Measurements from ENCODE around the gene LHX2.

The LHX2 gene

DNA sequence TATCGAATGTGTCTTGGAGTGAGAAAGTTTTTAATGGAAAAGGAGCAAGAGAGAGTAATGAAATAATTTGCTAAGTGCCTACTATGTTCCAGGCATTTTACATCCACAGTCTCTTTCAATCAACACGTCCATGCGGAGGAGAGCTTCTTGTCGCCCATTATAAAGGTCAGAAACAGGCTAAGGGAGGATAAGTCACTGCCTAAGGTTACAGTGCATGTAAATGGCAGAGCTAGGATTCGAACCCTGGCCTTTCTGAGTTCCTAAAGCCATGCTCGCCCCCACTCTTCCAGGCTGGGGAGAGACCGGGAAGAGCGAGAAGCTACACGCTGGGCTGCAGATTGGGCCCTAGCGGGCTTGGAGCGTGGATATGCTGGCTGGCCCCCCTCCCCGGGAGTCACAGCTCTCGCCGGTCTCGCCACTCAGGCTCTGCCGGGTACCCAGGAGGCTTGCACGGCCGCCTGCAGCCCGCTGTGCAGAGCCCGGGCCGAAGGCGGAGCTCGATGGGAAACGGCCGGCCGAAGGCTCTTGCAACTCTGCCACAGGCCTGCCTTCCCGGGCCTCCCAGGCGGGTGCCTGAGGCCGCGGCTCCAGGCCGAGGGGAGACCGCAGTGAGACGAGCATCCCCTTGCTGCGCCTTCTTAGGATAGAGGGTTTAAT, 775 bp upstream of the LHX2 start:
- TF ChIP-seq, protein P1, sequence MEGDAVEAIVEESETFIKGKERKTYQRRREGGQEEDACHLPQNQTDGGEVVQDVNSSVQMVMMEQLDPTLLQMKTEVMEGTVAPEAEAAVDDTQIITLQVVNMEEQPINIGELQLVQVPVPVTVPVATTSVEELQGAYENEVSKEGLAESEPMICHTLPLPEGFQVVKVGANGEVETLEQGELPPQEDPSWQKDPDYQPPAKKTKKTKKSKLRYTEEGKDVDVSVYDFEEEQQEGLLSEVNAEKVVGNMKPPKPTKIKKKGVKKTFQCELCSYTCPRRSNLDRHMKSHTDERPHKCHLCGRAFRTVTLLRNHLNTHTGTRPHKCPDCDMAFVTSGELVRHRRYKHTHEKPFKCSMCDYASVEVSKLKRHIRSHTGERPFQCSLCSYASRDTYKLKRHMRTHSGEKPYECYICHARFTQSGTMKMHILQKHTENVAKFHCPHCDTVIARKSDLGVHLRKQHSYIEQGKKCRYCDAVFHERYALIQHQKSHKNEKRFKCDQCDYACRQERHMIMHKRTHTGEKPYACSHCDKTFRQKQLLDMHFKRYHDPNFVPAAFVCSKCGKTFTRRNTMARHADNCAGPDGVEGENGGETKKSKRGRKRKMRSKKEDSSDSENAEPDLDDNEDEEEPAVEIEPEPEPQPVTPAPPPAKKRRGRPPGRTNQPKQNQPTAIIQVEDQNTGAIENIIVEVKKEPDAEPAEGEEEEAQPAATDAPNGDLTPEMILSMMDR (conservative IDR thresholded peaks at IDR 0.05; ENCODE audit: low read depth, low read length) = no peak
- Histone ChIP-seq H3K79me2 (ENCODE audit: insufficient read depth, low read depth) (no peaks in the 10 kb centered on the region), H3K4me1 (ENCODE audit: low read depth, poor library complexity, severe bottlenecking) (peaks cover 14% of the 10 kb centered on the region), H3K9ac (peak overlapping the region; percentile 60; the same call in 1 of the 2 replicates), H3K27ac (peak overlapping the region; percentile 58), H3K27me3 (ENCODE audit: insufficient read depth, low read depth) (peaks cover 18% of the 10 kb centered on the region), H4K20me1 (ENCODE audit: insufficient read depth) (no peaks in the 10 kb centered on the region), H3K4me2 (peak overlapping the region; percentile 84), H3K36me3 (ENCODE audit: insufficient read depth) (no peaks in the 10 kb centered on the region), H3K4me3 (IDR thresholded peaks at IDR 0.05; ENCODE audit: insufficient read depth, low read depth, low read length) (no peak overlapping the region), H2AFZ (ENCODE audit: low read depth) (peak overlapping the region; percentile 82)

DNA sequence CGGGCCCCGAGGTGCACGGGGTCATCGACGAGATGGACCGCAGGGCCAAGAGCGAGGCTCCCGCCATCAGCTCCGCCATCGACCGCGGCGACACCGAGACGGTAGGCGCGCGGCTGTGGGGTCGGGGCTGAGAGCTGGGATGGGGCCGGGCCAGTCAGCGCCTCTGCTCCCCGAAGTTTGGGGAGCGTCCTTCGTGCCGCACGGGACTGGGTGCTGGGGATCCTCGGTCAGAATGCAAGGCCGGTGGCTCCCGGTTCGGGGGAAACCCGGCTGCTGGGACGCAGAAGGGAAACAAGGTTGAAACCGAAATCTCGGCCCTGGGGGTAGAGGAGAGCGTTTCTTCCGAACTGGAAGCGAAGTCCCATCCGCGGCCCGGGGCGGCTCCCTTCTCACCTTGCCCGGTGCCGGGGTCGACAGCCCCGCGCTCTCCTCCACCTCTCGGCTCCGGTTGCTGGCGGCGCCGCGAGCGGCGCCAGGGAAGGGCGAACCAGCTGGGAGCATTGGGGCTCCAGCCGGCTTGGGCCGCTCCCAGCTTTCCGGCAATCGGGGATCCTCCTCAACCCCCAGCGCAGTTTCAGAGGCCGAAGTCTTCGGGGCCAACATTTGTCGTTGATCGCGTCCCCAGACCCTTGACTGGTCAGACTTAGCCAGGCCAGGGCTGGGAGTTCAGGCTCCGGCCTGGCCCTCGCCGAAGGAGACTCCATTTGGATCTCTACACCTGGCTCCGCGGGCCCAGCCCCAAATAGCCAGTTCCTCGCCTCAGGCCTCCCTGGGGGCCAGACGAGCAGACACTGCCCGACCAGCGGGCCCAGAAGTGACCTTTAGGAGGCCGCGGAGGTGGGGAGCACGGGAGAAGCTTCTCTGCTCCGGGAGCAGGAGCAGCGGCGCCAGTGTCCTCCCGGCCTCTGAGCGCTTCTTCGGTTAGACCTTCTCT, 1.1 kb downstream of the LHX2 start:
- Histone ChIP-seq H3K4me3 (IDR thresholded peaks at IDR 0.05; ENCODE audit: insufficient read depth, low read depth, low read length) (no peak overlapping the region), H3K4me1 (ENCODE audit: low read depth, poor library complexity, severe bottlenecking) (peaks cover 14% of the 10 kb centered on the region), H3K4me2 (peak overlapping the region; percentile 78), H3K27me3 (ENCODE audit: insufficient read depth, low read depth) (peaks cover 18% of the 10 kb centered on the region), H4K20me1 (ENCODE audit: insufficient read depth) (no peaks in the 10 kb centered on the region), H3K36me3 (ENCODE audit: insufficient read depth) (no peaks in the 10 kb centered on the region), H3K79me2 (ENCODE audit: insufficient read depth, low read depth) (no peaks in the 10 kb centered on the region), H2AFZ (ENCODE audit: low read depth) (peak overlapping the region; percentile 90), H3K27ac (no peak overlapping the region), H3K9ac (no peak overlapping the region)
- TF ChIP-seq, protein P1 (conservative IDR thresholded peaks at IDR 0.05; ENCODE audit: low read depth, low read length) = no peak

DNA sequence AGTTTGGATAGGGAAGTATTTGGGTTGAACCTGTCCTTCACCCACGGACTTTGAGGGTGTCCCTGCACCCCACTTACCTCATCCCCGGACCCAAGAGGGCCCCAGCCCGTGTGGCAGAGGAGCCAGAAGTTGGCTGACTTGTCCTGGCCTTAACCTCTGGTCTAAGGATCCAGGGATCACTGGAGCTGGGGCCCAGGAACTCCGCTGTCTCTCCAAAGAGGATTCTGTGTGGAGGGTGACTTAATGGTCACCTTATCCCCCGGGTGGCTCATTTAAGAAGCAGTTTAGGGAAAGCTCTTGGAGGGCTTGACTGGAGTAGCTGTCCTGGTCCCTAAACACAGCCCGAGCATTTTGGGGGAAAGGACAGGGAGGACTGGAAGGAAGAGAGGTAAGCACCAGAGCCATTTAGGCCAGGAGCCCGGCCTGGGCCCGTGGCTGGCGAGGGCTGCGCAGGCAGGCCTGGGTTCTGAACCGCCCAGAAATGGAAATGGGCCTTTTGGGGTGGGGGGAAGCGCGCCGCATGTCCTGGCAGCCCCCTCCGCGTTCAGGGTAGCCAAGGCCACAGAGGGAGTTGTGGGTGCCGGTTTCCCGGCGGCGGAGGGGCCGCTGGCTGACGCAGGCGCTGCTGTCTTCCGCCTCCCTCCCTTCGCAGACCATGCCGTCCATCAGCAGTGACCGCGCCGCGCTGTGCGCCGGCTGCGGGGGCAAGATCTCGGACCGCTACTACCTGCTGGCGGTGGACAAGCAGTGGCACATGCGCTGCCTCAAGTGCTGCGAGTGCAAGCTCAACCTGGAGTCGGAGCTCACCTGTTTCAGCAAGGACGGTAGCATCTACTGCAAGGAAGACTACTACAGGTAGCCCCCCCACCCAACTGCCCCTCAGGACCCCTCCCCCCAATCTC, 2.0 kb downstream of the LHX2 start:
- H3K36me3 ChIP-seq (ENCODE audit: insufficient read depth) = no peaks in the 10 kb centered on the region
- no peak overlapping the region for H3K4me2 ChIP-seq
- H3K27ac ChIP-seq = no peak overlapping the region
- no peaks in the 10 kb centered on the region for H4K20me1 ChIP-seq (ENCODE audit: insufficient read depth)
- peaks cover 14% of the 10 kb centered on the region for H3K4me1 ChIP-seq (ENCODE audit: low read depth, poor library complexity, severe bottlenecking)
- H3K9ac ChIP-seq = no peak overlapping the region
- no peak overlapping the region for H2AFZ ChIP-seq (ENCODE audit: low read depth)
- H3K4me3 ChIP-seq (IDR thresholded peaks at IDR 0.05; ENCODE audit: insufficient read depth, low read depth, low read length) = no peak overlapping the region
- TF ChIP-seq, protein P1 (conservative IDR thresholded peaks at IDR 0.05; ENCODE audit: low read depth, low read length) = no peak
- H3K27me3 ChIP-seq (ENCODE audit: insufficient read depth, low read depth) = peaks cover 18% of the 10 kb centered on the region
- H3K79me2 ChIP-seq (ENCODE audit: insufficient read depth, low read depth) = no peaks in the 10 kb centered on the region

DNA sequence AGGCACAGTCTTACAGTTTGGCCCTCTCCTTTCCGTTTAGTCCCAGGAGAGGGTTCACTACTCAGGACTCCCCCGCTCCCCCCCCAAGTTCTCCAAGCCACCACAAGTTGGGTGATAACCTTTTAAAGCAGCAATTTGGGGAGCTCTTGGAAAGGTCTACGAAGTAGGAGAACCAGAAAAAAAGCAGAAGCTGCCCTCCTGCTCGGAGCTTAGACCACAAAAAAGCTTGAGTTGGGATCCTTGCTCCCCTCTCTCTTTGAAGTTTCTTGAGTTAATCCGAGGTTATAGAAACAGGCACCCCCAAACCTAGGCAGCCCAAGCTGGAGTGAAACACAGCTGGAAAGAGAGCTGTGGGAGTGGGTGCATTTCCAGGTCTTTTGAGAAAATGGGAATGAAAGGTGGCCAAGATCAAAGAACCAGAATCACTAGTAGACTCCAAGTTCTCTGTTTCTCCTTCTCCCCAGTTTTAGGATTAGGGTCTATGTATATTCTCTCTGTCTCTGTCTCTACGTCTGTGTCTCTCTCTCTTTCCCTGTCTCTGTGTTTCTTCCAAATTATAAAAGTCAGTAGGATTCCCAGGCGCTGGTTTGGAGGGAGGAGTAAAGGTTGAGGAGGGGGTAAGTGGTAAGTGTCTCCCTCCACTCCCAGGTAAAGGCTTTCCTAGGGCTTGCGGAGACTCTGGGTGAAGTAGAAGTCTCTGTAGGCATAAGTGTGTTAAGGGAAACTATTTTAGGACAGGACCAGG, 2.8 kb downstream of the LHX2 start:
- H3K27me3 ChIP-seq (ENCODE audit: insufficient read depth, low read depth) = peaks cover 13% of the 10 kb centered on the region
- no peak overlapping the region for H3K4me2 ChIP-seq
- no peaks in the 10 kb centered on the region for H4K20me1 ChIP-seq (ENCODE audit: insufficient read depth)
- no peak overlapping the region for H3K9ac ChIP-seq
- H2AFZ ChIP-seq (ENCODE audit: low read depth) = no peak overlapping the region
- H3K4me1 ChIP-seq (ENCODE audit: low read depth, poor library complexity, severe bottlenecking) = peaks cover 14% of the 10 kb centered on the region
- H3K27ac ChIP-seq = no peak overlapping the region
- TF ChIP-seq, protein P1 (conservative IDR thresholded peaks at IDR 0.05; ENCODE audit: low read depth, low read length) = no peak
- H3K4me3 ChIP-seq (IDR thresholded peaks at IDR 0.05; ENCODE audit: insufficient read depth, low read depth, low read length) = no peak overlapping the region
- H3K79me2 ChIP-seq (ENCODE audit: insufficient read depth, low read depth) = no peaks in the 10 kb centered on the region
- H3K36me3 ChIP-seq (ENCODE audit: insufficient read depth) = no peaks in the 10 kb centered on the region
